K562 (cell line): ENCODE data around the gene ARHGEF1. TPM values are rescaled to one million over a fixed set of nuclear protein-coding genes. Genes with fewer than 3 reads are reported as not detected.

Experiments
- BACH1 ChIP-seq: fragments of 200-800 bp; sonication (Bioruptor generic); IDR thresholded peaks from 2 replicates; pipeline ENCODE4 v1.6.1; 2016; ENCODE audit warnings: missing genetic modification characterization, missing compliant biosample characterization
- CBFB ChIP-seq: sonication (generic); formaldehyde crosslinking; IDR thresholded peaks from 2 replicates; pipeline ENCODE4 v1.4.0; 2020; ENCODE audit warnings: mild to moderate bottlenecking, missing genetic modification reagents
- CBX1 ChIP-seq: sonication (generic); IDR thresholded peaks from 2 replicates; pipeline ENCODE4 v1.6.1; 2016; ENCODE audit warnings: antibody characterized with exemption, low read depth, mild to moderate bottlenecking
- GTF2F1 ChIP-seq: IDR thresholded peaks from 2 replicates; pipeline ENCODE4 v1.6.1; 2011; ENCODE audit warnings: low read depth, low read length, improper control_type of control experiment
- HDAC8 ChIP-seq: fragments of 450-650 bp; IDR thresholded peaks from 2 replicates; pipeline ENCODE4 v1.6.1; 2016; ENCODE audit warnings: mild to moderate bottlenecking, missing genetic modification characterization, moderate library complexity, missing compliant biosample characterization
- IFI16 ChIP-seq: fragments of 250-450 bp; sonication (Bioruptor Pico); IDR thresholded peaks from 2 replicates; pipeline ENCODE4 v2.1.2; 2022; ENCODE audit warnings: mild to moderate bottlenecking, inconsistent platforms
- MYBL2 ChIP-seq, 2 experiments: fragments of 450-650 bp in 1 of 2; sonication (generic) in 1 of 2; formaldehyde crosslinking in 1 of 2; IDR thresholded peaks; 2 replicates each; pipeline versions ENCODE4 v1.6.1 to v1.8.1; 2017 to 2022; ENCODE audit warnings: borderline replicate concordance in 1 of 2, inconsistent platforms in 1 of 2, low read depth in 1 of 2, mild to moderate bottlenecking in 1 of 2, missing genetic modification reagents in 1 of 2, moderate library complexity in 1 of 2
- NCOA6 ChIP-seq: fragments of 450-650 bp; IDR thresholded peaks from 2 replicates; pipeline ENCODE4 v1.6.1; 2017; ENCODE audit warnings: mild to moderate bottlenecking
- NCOR1 ChIP-seq: fragments of 450-650 bp; IDR thresholded peaks from 2 replicates; pipeline ENCODE4 v1.6.1; 2016; ENCODE audit warnings: mild to moderate bottlenecking, moderate library complexity
- NR2F6 ChIP-seq: fragments of 450-650 bp; formaldehyde crosslinking; IDR thresholded peaks from 2 replicates; pipeline ENCODE4 v1.4.0; 2020; ENCODE audit warnings: mild to moderate bottlenecking
- NRF1 ChIP-seq, 2 experiments: fragments of 450-650 bp; IDR thresholded peaks in 1 of 2; conservative IDR thresholded peaks in 1 of 2; 2 replicates each; pipeline ENCODE4 v1.6.1; 2014; ENCODE audit warnings: mild to moderate bottlenecking in 2 of 2
- POLR2AphosphoS5 ChIP-seq: IDR thresholded peaks from 2 replicates; pipeline ENCODE4 v1.6.1; 2011; ENCODE audit warnings: mild to moderate bottlenecking, low read depth, low read length, moderate library complexity; ENCODE audit not compliant: control insufficient read depth, insufficient read depth
- ZNF354B ChIP-seq: fragments of 250-450 bp; sonication (Bioruptor Pico); IDR thresholded peaks from 2 replicates; pipeline ENCODE4 v1.4.0; 2020
- polyA plus RNA-seq, 8 experiments: library from polyadenylated mRNA; depleted of rRNA in 4 of 8; stranded (reverse) in 5 of 8; unstranded in 3 of 8; fragments of >200 nt; fragmentation: Nextera tagmentation in 2 of 8; fragmentation: Illumina TruSeq in 1 of 8; extraction: Ambion mirVana in 2 of 8; extraction: Trizol in 1 of 8; gene quantifications; 2 replicates each; pipeline versions ENCODE4 v1.2.1 to v1.2.3, GENCODE V29; 2011 to 2014; ENCODE audit warnings: inconsistent platforms in 1 of 8, missing spikeins in 1 of 8
- total RNA-seq, 7 experiments: library from RNA; depleted of rRNA in 6 of 7; stranded (reverse); fragments of >200 nt in 6 of 7; fragmentation: Illumina TruSeq in 2 of 7; extraction: Trizol in 2 of 7; gene quantifications; 2 replicates each; pipeline versions ENCODE4 v1.2.1 to v1.2.3, GENCODE V29; 2011 to 2021; ENCODE audit warnings: low replicate concordance in 1 of 7
- TF ChIP-seq, protein P1 (sequence below): fragments of 450-650 bp; IDR thresholded peaks from 2 replicates; pipeline ENCODE4 v1.6.1; 2016; ENCODE audit warnings: antibody characterized with exemption
- TF ChIP-seq, protein P2 (sequence below): sonication (generic); formaldehyde crosslinking; IDR thresholded peaks from 2 replicates; pipeline ENCODE4 v1.8.0; 2023; ENCODE audit warnings: mild to moderate bottlenecking, missing genetic modification reagents
- TF ChIP-seq, protein P3 (sequence below): fragments of 250-450 bp; sonication (Bioruptor Pico); IDR thresholded peaks from 2 replicates; pipeline ENCODE4 v1.8.0; 2021; ENCODE audit warnings: moderate library complexity, mild to moderate bottlenecking, inconsistent platforms
- TF ChIP-seq, protein P4 (sequence below): sonication (generic); formaldehyde crosslinking; IDR thresholded peaks from 2 replicates; pipeline ENCODE4 v1.8.0; 2022; ENCODE audit warnings: mild to moderate bottlenecking, missing genetic modification reagents

Gene ARHGEF1
- total and polyA plus RNA-seq, 9 of the 15 experiments (the other 6 are each of a cell fraction or from before 2014, with no cell fraction given) = 1.9 to 149 (median 29.8) TPM

DNA sequence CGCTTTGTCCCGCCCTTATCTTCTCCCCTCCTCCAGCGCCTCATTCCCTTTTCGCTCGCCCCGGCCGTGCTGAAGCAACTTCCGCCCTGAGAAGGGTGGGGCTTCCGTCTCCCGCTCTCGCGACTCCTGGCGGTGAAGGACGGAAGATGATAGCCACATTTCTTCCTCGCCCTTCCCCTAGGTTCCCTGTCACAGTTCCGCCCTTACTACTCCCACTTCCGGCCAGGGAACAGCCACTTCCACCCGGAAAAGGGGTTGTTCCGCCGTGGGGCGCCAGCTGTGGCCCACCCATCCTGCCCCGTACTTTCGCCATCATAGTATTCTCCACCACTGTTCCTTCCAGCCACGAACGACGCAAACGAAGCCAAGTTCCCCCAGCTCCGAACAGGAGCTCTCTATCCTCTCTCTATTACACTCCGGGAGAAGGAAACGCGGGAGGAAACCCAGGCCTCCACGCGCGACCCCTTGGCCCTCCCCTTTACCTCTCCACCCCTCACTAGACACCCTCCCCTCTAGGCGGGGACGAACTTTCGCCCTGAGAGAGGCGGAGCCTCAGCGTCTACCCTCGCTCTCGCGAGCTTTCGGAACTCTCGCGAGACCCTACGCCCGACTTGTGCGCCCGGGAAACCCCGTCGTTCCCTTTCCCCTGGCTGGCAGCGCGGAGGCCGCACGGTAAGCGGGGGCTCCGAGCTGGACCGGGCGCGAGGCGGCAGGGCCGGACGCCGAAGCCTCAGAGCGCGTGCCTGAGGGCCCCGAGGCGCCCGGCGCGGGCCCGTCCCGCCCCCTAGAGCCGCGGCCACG lies 23.2 kb upstream of the ARHGEF1 start, which contains the start of gene RPS19 (continued):
- peak; percentile 83 for TF ChIP-seq POLR2AphosphoS5
- no peak for TF ChIP-seq BACH1 (tag)
- no peak for TF ChIP-seq MYBL2 (IDR thresholded peaks at IDR 0.05; ENCODE audit: low read depth)
- TF ChIP-seq MYBL2 (CRISPR knock-in tag; IDR thresholded peaks at IDR 0.05; ENCODE audit: borderline replicate concordance) = no peak
- TF ChIP-seq ZNF354B (CRISPR knock-in tag) = no peak
- TF ChIP-seq, protein P1, sequence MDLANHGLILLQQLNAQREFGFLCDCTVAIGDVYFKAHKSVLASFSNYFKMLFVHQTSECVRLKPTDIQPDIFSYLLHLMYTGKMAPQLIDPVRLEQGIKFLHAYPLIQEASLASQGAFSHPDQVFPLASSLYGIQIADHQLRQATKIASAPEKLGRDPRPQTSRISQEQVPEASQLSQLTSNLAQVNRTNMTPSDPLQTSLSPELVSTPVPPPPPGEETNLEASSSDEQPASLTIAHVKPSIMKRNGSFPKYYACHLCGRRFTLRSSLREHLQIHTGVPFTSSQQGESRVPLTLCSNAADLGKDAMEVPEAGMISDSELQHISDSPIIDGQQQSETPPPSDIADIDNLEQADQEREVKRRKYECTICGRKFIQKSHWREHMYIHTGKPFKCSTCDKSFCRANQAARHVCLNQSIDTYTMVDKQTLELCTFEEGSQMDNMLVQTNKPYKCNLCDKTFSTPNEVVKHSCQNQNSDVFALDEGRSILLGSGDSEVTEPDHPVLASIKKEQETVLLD = peak; percentile 95
- TF ChIP-seq NR2F6 (CRISPR knock-in tag) = no peak
- no peak for TF ChIP-seq IFI16 (CRISPR knock-in tag)
- peak; percentile 77; the same call in 1 of the 2 replicates for TF ChIP-seq GTF2F1
- TF ChIP-seq, protein P2, sequence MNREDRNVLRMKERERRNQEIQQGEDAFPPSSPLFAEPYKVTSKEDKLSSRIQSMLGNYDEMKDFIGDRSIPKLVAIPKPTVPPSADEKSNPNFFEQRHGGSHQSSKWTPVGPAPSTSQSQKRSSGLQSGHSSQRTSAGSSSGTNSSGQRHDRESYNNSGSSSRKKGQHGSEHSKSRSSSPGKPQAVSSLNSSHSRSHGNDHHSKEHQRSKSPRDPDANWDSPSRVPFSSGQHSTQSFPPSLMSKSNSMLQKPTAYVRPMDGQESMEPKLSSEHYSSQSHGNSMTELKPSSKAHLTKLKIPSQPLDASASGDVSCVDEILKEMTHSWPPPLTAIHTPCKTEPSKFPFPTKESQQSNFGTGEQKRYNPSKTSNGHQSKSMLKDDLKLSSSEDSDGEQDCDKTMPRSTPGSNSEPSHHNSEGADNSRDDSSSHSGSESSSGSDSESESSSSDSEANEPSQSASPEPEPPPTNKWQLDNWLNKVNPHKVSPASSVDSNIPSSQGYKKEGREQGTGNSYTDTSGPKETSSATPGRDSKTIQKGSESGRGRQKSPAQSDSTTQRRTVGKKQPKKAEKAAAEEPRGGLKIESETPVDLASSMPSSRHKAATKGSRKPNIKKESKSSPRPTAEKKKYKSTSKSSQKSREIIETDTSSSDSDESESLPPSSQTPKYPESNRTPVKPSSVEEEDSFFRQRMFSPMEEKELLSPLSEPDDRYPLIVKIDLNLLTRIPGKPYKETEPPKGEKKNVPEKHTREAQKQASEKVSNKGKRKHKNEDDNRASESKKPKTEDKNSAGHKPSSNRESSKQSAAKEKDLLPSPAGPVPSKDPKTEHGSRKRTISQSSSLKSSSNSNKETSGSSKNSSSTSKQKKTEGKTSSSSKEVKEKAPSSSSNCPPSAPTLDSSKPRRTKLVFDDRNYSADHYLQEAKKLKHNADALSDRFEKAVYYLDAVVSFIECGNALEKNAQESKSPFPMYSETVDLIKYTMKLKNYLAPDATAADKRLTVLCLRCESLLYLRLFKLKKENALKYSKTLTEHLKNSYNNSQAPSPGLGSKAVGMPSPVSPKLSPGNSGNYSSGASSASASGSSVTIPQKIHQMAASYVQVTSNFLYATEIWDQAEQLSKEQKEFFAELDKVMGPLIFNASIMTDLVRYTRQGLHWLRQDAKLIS (CRISPR knock-in tag) = peak; percentile 59; the same call in 1 of the 2 replicates
- TF ChIP-seq CBFB (CRISPR knock-in tag) = peak; percentile 78; the same call in 1 of the 2 replicates
- no peak; the same call in 1 of the 2 replicates for TF ChIP-seq CBX1
- TF ChIP-seq NCOR1 = peak; percentile 47
- TF ChIP-seq, protein P3, sequence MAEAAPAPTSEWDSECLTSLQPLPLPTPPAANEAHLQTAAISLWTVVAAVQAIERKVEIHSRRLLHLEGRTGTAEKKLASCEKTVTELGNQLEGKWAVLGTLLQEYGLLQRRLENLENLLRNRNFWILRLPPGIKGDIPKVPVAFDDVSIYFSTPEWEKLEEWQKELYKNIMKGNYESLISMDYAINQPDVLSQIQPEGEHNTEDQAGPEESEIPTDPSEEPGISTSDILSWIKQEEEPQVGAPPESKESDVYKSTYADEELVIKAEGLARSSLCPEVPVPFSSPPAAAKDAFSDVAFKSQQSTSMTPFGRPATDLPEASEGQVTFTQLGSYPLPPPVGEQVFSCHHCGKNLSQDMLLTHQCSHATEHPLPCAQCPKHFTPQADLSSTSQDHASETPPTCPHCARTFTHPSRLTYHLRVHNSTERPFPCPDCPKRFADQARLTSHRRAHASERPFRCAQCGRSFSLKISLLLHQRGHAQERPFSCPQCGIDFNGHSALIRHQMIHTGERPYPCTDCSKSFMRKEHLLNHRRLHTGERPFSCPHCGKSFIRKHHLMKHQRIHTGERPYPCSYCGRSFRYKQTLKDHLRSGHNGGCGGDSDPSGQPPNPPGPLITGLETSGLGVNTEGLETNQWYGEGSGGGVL (CRISPR knock-in tag) = no peak
- TF ChIP-seq, protein P4, sequence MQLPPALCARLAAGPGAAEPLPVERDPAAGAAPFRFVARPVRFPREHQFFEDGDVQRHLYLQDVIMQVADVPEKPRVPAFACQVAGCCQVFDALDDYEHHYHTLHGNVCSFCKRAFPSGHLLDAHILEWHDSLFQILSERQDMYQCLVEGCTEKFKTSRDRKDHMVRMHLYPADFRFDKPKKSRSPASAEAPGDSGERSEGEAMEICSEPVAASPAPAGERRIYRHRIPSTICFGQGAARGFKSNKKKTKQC (CRISPR knock-in tag) = peak; percentile 73; the same call in 1 of the 2 replicates
- TF ChIP-seq HDAC8 (tag) = 0 out of 2 replicates have a peak, but pooled peaks have one; percentile 19
- TF ChIP-seq NCOA6 = no peak
- TF ChIP-seq NRF1 (conservative IDR thresholded peaks at IDR 0.05 in 1 of 2, IDR thresholded peaks at IDR 0.05 in 1 of 2) = peak; percentile 31 to 47
